Medulla oblongata (tissue), 1 donor: ENCODE results near the gene SPSB4.
A peak's percentile ranks its signal among the peaks of the same experiment; 100 is the strongest.
"Not testable (repeated sequence)": the region's sequence is repeated elsewhere in the genome, so short reads cannot be mapped to it uniquely, and the experiment has no call there.

ENCODE experiments used
- DNase-seq: peaks from one replicate; pipeline ENCODE4 v3.0.0-alpha.2; 2015; ENCODE audit errors: extremely low spot score

SPSB4 gene

DNA sequence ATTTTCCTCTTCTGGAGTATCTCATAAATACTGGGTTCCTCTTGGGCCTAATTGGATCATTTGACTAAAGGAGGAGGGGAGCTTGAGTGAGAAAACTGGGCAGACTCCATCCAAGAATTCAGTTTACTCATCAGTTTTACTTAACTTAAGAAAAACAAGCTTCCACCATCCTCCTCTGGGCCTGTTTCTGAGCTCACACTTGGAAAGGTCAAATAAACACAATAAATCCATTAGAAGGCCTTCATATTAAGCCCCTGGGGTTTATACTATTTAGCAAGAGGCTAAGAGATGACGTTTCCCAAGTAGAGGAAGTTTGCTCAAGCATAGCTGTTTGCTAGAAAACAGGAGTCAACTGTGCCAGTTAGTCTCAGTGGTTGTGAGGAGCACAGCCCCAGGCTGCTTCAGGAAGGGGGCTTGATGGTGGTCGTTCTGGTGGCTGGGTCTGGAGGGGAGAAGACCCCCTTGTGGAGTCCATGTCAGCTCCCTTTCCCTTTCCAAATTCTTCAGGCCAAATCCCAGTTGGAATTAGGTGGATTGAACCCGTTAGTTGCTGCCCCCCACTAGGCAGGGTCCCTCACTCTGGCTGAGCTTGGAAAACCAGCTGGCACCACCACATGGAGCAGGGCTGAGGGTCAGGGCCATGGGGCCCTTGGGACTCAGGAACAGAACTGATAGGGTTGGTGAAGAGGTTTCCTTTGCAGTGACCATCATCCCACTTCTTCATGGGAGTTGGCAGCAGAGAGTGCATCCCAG is 64.8 kb downstream of the SPSB4 start:
- DNase-seq, result no peak

DNA sequence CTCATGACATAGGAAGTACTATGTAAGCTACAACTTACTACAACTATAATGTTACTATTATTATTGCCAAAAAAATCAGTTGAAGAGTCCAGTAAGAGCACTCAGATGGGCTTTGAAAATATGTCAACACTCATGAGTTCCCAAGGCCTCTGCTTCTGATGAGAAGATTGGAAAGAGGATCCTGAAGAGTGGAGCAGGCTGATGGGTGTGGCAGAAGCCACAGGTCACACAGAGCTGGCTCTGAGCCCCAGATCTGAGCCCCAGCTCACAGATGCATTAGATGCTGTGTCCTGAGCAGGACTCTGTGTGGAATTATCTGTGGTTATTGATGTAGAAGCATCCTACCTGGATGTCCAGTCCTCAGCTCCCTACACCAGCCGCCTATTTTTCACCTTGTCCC is 65.6 kb downstream of the SPSB4 start:
- DNase-seq, result no peak

DNA sequence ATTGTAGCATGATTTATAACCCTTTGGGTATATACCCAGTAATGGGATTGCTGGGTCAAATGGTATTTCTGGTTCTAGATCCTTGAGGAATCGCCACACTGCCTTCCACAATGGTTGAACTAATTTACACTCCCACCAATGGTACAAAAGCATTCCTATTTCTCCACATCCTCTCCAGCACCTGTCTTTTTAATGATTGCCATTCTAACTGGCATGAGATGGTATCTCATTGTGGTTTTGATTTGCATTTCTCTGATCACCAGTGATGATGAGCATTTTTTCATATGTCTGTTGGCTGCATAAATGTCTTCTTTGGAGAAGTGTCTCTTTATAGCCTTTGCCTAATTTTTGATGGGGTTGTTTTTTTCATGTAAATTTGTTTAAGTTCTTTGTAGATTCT is 66.8 kb downstream of the SPSB4 start:
- DNase-seq, result not testable (repeated sequence)

DNA sequence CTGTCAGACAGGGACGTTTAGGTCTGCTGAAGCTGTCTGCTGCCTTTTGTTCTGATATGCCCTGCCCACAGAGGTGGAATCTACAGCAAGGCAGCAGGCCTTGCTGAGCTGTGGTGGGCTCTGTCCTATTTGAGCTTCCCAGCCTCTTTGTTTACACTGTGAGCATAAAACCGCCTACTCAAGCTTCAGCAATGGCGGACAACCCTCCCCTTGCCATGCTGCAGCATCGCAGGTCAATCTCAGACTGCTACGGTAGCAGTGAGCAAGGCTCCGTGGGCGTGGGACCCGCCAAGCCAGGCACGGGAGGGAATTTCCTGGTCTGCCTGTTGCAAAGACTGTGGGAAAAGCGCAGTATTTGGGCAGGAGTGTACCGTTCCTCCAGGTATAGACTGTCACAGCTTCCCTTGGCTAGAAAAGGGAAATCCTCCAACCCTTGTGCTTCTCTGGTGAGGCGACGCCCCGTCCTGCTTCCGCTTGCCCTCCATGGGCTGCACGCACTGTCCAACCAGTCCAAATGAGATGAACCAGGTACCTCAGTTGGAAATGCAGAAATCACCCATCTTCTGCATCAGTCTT is 71.4 kb downstream of the SPSB4 start:
- no peak for DNase-seq

DNA sequence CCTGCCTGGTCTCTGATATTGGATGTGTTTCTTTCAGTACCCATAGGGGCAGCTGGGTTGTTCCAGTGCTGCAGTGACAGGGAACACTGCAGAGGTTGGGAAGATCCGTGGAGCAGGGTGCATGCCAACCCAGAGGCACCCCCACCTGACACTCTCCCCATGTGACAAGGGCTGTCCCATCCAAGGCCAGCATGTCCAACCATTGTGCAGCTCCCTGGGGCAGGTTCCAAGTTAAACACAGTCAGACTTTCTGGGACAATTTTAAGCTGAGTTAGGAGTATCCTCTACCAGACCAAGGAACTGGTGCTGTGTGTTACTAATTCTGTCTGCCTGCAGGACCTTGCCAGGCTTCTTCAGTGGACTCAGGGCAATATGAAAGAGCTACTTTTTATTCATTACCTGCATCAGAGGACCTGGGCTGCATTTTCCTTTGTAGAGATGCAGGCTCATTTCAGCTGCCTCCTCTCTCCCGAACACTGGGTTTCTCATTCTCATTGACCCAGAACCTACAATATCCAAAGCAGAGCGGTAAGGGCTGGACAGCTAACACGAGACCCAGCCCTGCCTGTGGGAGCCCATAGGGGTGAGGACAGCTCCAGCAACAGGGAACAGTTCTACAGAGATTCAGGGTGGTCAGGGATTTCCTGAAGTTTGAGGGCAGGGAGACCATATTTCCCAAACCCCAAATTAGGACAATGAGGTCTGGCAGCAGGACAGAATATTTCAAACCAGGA is 72.7 kb downstream of the SPSB4 start:
- peak; percentile 24 for DNase-seq

DNA sequence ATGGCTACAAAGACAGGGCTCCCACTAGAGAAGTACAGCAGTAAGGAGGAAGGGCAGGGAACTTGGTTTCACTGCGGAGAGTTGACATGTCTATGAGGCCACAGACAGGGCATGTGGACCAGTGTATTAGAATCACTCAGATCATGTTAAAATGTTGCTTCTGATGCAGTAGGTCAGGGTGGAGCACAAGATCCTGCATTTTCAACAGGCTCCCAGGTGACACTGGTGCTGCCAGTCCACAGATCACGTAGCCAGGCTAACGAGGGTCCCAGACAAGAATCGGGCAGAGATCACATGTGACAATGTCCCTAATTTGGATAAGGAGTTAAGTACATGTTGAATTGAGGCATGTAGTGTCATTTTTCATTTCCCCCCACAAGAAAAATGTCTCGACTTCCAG is 73.6 kb downstream of the SPSB4 start:
- DNase-seq, result no peak

DNA sequence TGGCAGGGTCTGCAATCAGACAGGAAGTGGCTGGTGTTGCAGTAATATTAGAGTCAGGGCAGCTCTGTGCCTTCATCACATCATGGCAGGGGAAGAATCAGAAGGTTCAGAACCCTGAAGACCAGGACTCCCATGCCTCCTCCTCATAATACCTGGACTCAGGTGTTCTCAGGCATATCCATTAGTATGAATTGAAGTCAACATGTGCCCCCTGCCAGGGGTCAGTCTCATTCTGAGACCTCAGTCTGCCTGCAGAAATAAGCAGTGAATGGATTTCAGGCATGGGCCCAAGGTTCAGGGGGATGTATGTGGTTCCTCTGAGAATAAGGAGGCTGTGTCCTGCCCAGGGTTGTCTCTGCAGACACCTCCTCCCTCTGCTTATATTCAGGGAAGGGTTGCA is 74.2 kb downstream of the SPSB4 start:
- no peak for DNase-seq

DNA sequence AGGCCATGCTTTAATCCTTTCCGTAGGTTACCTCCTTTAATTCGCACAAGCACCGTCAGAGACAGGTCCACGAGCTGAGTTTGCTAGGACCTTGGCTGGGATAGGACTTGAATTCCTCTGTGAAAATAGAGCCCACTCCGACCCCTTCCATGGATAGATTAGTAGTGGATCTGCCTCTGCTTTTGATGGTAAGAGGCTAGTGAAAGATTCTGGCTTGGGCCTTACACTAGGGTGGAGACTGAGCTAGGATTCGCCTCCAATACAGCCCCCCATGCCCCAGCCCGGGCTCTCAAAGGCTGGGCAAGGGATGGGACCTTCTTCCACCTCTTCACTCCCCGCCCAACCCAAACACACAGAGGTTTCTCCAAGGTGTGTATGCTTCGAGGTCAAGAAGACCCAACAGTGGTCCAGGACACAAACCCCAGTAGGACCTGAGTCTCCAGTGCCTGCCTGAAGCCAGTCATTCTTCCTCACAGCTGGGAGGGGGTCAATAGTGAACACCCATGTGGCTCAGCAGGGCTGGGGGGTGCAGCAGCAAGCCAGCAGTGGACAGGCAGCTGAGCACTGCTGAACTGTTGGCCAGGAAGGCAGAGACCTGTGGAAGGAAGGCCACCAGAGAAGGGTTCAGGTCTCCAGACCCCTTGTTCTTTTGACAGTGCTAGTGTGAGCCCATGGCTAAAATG is 75.7 kb downstream of the SPSB4 start:
- no peak for DNase-seq

DNA sequence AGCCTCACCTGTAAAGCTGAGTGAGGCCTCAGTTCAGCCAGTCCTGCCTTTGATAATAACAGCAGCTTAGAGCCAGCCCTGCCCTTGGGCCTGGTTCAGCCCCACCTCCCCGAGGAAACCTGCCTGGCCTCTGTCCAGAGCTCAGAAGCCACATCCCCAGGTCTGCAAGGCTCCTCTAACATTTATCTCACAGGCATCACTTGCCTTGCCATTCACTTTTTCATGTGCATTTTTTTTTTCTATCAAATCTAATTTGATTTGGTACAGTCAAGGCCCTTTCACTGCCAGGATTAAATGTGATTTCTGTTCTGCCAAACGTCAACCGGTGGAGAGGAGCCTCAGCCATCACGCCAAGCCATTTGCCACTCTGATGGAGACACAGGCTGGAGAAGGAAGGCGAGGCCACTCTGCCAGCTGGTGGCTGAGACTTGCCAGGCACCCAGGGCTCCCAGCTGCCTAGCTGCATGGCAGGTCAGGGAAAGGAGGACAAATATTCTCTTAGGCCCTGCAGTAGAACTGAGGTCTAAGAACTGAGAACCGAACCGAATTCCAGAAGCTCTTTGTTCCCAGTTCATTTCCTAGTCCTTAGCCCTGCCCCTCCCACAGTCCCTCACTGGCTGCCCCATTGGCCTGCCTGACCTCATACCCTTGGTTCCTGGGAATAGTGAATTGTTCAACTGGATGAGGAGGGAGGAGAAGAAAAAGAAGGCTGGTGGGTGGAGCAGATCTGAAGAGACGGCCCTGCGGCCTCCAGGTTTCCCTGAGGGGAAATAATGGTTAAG is 76.4 kb downstream of the SPSB4 start:
- no peak for DNase-seq

DNA sequence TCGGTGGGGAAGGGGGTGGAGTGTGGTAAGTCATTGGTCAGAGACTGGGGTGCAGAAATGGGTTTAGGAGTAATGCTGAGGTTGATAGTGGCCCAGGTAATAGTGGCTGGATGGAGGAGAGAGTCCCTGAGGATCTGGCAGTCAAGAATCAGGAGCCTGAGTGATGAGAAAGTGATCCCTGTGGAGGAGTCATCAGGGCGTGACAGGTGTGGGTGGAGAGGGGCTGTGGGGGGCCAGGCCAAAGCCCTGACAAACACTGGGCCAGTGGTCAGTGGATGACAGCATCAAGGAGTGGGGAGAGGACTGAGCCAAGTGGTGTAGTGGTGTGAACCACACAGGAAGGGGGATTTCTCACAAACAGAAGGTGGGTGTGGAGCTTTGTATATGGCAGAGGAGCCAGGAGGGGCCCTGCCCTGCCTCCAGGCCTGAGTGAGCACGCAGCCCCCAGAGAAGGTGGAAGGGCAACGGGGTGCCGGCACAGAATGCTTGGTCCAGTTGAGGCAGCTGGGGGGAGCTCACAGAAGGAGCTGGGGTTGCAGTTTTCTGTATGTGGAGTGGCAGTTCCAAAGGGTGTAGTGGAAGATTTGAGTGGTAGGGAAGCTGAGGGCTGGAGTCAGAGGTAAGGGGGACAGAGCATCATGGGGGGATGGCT is 77.1 kb downstream of the SPSB4 start:
- no peak for DNase-seq

DNA sequence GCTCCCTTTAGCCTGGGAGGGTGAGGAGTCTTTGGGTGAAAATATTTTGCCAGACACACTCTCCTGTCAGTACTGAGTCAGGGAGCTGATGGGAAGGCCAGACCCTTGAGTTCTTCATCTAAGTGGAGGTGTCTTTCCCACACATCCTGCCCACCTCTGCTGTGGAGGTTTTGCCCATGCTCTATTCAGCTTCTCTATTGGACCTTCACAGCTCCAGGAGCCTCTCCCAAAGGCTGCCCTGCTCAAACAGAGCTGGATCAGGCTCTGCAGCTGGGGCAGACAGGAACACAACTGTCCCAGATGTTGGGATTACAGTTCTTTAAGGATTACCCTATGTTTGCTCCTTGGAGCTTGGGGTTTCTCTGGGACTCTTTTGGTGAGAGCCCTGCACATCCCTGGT is 77.9 kb downstream of the SPSB4 start:
- DNase-seq, result no peak

DNA sequence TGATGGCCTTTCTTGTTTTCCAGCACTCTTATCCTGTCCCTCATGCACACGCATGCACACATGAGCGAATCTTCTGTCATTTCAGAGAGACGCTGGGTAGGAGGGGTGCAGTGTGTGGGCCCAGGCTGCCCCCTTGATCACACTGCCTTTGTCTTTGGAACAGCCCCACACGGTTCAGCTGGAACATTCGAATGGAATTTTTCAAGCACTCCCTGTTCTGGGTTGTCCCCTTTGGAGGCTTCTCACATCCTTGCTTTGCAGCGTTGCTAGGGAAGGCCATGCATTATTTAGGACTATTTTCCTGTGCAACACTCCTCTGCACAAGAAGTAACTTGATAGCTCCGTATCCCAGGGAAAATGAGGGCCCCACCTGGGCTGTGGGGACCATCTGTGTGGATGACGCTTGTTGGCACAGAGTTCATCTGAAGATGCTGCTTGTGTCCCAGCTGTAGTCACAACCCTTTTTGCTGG is 78.4 kb downstream of the SPSB4 start:
- DNase-seq, result no peak

DNA sequence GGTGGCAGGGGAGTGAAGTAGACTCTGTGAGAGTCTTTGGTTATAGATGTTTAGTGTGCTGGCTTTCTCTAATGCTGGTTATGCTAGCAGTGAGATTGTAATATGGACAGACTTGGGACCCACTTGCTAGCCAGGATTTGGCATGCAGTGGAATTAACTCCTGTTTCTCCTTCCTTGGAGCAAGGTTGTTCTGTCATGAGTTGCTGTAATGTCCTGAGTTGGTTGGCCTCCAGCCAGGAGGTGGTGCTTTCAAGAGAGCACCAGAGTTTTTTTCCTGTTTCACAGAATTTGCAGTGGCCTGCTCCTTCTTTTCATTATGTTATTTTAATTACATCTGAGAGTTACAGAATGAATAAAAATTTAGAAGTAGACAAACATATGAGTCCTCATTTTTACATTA is 92.4 kb downstream of the SPSB4 start:
- no peak for DNase-seq

DNA sequence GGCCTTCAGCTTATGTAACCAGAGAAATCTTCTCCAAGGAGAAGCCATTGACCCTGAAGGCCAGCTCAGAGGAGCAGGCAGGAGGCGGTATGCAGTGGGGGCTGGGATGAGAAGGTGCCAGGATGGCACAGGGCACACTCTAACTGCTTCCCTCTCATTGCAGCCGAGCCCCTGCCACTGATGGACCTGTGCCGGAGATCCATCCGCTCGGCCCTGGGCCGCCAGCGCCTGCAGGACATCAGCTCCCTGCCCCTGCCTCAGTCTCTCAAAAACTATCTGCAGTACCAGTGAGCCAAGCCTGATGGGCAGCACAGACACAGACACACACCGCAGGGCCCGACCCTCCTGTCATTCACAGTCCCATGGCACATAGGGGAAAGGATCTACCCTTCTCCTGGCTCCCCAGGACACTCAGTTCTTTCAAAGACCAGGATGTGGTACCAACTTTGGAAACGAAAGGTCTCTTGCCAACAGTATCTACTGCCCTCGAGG is 95.9 kb downstream of the SPSB4 start:
- DNase-seq, result peak; percentile 9

DNA sequence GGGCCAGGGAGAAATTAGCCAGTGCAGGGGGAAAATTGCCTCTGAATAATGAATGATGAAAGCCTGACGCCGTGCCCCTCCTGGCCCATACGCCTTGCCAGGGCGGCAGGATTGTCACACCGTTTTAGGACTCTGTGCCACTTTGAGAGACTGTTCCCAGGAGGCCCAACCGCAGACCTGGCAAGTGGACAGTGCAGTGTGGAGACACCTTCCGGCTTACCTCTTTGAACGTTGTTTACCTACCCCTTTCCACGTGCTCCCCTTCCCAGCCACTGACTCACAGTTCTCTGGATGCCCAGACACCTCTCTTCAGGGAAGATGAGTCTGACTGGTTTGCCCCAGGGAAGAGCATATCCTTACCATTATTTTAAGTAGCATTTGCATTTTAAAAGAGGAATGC is 96.5 kb downstream of the SPSB4 start:
- DNase-seq, result no peak

DNA sequence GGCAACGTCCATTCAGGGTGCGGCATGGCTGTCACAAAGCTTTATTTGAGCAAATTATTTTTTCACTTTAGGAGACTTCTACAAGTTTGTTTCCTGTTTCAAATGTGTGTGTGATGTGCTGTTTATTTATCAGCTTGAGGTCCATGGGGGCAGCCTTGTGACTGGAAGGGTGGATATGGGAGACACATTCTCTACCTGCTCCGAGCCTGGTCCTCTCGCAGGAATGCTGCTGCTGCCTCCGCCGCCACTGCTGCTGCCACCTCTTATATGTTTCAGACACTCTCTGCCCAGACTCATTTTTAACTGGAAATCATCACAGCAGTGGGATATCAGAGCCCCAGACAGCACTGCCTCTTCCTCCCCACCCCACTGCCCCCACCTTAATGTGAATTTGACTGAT is 97.0 kb downstream of the SPSB4 start:
- no peak for DNase-seq

DNA sequence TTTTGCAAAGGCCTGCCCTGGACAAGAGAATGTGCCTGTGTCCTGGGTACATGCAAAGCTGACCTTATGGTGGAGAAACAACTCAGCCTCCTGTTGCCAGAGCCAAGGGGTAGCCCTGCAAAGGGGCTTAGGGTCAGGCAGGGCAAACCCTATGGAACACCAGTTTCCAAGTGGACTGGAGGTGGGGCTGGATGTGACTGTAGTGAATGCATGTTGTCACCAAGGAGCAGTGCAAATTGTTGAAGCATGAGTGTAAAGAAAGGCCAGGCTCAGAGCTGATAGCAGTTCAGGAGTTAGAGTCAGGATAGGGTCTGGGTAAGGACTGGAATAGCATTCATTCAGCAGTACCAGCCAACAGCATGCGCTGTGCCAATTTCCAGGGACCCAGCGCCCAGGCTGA is 97.6 kb downstream of the SPSB4 start:
- DNase-seq, result no peak

DNA sequence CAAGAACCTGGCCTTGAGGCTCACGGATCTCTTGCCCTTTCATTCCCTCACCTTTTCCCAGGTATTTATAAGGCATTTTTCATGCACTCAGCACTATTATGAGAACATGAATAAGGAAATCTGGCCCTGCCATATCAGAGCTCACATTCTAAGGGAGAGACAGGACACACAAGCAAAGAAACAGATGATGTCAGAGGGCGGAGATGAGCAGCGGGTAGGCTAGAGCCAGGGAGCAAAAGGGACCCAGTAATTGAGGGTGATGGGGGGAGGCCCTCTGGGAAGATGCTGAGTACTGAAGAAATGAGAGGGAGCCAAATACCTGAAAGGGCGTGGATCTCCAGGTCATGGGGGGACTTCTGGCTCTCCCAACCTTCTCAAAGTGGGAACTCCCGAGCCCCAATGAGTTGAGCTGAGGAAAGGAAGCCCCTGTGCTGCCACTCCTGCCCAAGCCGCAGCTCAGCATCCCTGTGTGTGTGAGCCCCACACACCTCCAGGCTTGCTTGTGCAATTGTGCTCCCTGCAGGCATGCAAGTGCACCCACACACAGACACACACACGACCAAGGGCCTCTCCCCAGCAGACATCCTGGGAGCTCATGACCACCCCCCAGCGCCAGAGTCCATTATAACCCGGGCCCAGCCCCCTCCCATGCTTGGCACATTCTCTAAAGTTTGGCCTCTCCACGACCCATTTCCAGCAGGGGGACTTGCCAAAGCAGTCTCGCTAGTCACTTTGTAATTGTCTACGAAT is 99.1 kb downstream of the SPSB4 start:
- DNase-seq, result no peak

DNA sequence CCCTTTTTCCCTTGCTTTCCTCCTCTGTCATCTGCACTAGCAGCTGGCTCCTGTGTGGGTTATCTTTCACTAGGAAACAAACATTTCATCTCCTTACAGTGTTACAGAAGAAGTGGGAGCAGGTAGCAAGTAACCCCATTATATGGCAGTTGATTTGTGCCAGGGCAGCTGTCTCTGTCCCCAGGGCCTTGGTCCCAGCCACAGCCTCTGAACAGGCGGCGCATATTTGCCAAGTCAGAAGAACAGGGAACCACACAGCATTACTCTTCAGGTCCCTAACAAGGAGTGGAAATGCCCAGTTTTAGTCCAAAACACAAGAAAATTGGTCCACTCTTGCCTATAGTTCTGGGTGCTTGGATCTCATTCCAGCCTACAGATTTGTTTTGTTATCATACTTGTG is 99.8 kb downstream of the SPSB4 start:
- no peak for DNase-seq

DNA sequence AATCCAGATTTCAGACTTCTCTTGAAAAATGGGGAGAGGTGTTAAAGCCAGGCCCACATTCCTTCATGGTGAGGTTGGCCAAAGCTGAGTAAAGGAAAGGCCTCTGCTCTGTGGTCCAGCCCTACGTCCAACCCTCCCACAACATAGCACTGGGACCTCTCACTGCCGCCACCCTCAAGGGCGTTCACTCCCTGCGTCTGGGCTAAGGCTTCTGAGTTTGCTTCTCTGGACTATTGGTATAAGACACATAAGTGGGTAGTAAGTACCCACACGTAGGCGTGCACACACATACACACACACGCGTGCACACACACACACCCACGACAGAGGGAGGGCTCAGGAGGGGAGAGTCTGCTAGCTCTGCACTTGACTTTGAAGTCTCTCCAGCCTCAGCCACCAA is 100.3 kb downstream of the SPSB4 start:
- DNase-seq, result no peak
